ENCODE measurements around the gene MPPED1.

- TF ChIP-seq CTCF (IDR thresholded peaks at IDR 0.05; ENCODE audit: extremely low read depth in 1 of 2, insufficient read depth in 1 of 2, low read depth in 1 of 2, low read length in 2 of 2) (no peak), POLR2A (IDR thresholded peaks at IDR 0.05; ENCODE audit: low read depth, low read length) (no peak), JUN (IDR thresholded peaks at IDR 0.05; ENCODE audit: borderline replicate concordance, insufficient read depth, insufficient read length, low read depth) (no peak)
Observed at GRCh38 chr22:43421046-43421665, 9.3 kb downstream of the MPPED1 start.
